LNCAP (cell line): ENCODE measurements around the gene NME1.

Experiments
- TF ChIP-seq, protein P1 (sequence below): fragments of 450-650 bp; IDR thresholded peaks from 2 replicates; pipeline ENCODE4 v1.5.1; 2017; ENCODE audit warnings: mild to moderate bottlenecking

NME1 gene

DNA sequence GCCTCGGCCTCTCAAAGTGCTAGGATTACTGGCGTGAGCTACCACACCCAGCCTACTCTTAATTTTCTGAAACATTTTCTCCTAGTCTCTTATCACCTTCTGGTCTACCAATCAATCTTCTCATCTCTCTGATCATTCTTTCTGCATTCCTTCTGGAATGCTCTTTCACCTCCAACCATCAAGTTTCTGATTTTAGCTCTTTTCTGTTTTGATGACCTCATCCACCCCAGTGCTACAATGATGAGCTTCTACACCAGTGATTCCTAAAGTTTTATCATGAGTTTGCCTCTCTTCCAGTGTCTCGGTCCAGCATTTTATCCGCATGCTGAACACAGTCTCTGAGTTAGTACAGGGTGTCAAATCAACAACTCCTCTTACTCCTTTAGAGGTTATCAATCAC lies 44.4 kb downstream of the NME1 start:
- TF ChIP-seq, protein P1, sequence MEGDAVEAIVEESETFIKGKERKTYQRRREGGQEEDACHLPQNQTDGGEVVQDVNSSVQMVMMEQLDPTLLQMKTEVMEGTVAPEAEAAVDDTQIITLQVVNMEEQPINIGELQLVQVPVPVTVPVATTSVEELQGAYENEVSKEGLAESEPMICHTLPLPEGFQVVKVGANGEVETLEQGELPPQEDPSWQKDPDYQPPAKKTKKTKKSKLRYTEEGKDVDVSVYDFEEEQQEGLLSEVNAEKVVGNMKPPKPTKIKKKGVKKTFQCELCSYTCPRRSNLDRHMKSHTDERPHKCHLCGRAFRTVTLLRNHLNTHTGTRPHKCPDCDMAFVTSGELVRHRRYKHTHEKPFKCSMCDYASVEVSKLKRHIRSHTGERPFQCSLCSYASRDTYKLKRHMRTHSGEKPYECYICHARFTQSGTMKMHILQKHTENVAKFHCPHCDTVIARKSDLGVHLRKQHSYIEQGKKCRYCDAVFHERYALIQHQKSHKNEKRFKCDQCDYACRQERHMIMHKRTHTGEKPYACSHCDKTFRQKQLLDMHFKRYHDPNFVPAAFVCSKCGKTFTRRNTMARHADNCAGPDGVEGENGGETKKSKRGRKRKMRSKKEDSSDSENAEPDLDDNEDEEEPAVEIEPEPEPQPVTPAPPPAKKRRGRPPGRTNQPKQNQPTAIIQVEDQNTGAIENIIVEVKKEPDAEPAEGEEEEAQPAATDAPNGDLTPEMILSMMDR: no peak

DNA sequence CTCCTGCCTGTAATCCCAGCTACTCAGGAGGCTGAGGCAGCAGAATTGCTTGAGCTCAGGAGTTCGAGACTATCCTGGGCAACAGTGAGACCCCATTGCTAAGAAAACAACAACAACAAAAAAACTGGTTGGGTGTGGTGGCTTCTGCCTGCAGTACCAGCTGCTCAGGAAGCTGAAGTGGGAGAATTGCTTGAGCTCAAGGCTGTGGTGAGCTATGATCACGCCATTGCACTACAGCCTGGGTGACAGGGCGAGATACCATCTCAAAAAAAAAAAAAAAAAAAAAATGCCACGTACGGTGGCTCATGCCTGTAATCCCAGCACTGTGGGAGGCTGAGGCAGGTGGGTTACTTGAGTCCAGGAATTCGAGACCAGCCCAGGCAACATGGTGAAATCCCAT lies 46.9 kb downstream of the NME1 start:
- TF ChIP-seq, protein P1: no peak

DNA sequence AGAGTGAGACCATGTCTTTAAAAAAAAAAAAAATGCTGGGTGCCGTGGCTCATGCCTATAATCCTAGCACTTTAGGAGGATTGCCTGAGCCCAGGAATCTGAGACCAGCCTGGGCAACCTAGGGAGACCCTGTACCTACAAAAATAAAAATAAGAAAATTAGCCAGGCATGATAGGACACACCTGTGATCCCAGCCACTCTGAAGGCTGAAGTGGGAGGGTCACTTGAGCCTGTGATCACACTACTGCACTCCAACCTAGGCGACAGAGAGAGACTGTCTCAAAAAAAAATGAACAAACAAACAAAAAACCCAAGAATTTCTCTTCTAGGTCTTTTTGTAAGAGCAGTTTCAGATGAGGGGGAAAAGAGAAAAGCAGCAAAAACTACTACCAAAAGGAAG lies 47.5 kb downstream of the NME1 start:
- TF ChIP-seq, protein P1: no peak

DNA sequence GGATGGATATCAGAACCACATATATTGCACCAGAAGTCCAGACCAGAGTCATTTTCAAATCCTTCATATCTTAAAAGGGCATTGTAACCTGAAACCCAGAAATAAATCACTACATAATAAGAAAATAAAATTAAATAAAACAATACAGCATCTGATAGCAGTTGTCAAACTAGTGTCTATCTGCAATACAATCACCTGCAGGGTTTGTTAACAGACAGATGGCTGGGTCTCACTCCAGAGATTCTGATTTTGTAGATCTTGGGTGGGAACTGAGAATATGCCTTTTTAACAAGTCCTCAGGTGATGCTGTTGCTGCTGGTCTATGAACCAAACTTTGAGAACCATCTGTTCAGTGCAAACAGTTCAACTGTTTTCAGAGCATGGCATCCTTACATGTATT lies 50.5 kb downstream of the NME1 start:
- TF ChIP-seq, protein P1: no peak
